Calu3 (cell line): ENCODE measurements around the gene TANC1. TPM values are rescaled to one million over a fixed set of nuclear protein-coding genes. Genes with fewer than 3 reads are reported as not detected.

ENCODE experiments used
- BruUV-seq: library from RNA; stranded (reverse); fragments of 400-500 nt; replicated peaks from 2 replicates; lab custom pipeline; 2021; lab: Mats Ljungman, UMichigan
- CTCF ChIA-PET: fragments of 300-600 bp; sonication (Branson Sonifier 250); formaldehyde crosslinking; loops from one replicate; lab custom pipeline; 2022; ENCODE audit warnings: antibody characterized with exemption; lab: Charles Lee
- DNase-seq: peaks from one replicate; pipeline ENCODE4 v3.0.0; 2022
- H3K27ac Mint-ChIP-seq: one replicate; pipeline ENCODE4 v1.8.0; 2022; ENCODE audit warnings: mixed read lengths; ENCODE audit not compliant: unreplicated experiment
- H3K27me3 Mint-ChIP-seq: one replicate; pipeline ENCODE4 v1.8.0; 2022; ENCODE audit warnings: mixed read lengths; ENCODE audit not compliant: unreplicated experiment
- H3K36me3 Mint-ChIP-seq: one replicate; pipeline ENCODE4 v1.8.0; 2022; ENCODE audit warnings: mild to moderate bottlenecking, moderate library complexity, mixed read lengths; ENCODE audit not compliant: insufficient read depth, unreplicated experiment
- H3K4me1 Mint-ChIP-seq: one replicate; pipeline ENCODE4 v1.8.0; 2022; ENCODE audit warnings: mild to moderate bottlenecking, low read depth, mixed read lengths; ENCODE audit not compliant: unreplicated experiment
- H3K4me3 Mint-ChIP-seq: one replicate; pipeline ENCODE4 v1.8.0; 2022; ENCODE audit warnings: mild to moderate bottlenecking, low read depth, moderate library complexity, mixed read lengths; ENCODE audit not compliant: unreplicated experiment
- H3K9me3 Mint-ChIP-seq: one replicate; pipeline ENCODE4 v1.8.0; 2022; ENCODE audit warnings: low read depth, mixed read lengths; ENCODE audit not compliant: unreplicated experiment
- intact Hi-C: fragments of 100-400 bp; cut with micrococcal nuclease; formaldehyde crosslinking; loops from one replicate; pipeline ENCODE4 v1.10.0; 2022; ENCODE audit not compliant: unreplicated experiment
- total RNA-seq: library from RNA; stranded (reverse); gene quantifications from 2 replicates; pipeline ENCODE4 v1.2.3, GENCODE V29; 2022
- TF ChIP-seq, protein P1 (sequence below): fragments of 200-600 bp; IDR thresholded peaks from one replicate; pipeline ENCODE4 v1.8.0; 2022; ENCODE audit warnings: antibody characterized with exemption; ENCODE audit not compliant: unreplicated experiment

The TANC1 gene
- total RNA-seq, 1 experiment from 2014 or later = 41.2 TPM

DNA sequence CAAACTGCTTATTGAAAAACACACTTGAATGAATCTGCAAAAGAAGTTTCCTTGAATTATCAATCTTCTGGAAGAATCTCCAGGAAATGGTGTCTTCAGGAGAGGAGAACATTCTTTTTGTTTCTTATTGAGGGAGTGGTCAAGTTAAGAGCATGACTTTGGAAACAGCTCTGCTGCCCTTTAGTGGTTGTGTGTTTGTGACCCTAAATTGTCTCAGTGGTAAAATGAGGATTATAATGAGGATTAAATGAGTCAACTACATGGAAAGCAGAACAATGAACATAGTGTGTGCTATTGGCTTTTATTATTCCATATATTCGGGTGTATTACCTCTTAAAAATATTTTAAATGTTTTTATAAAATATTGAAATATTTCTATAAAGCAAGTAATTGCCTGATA is 44.8 kb upstream of the TANC1 start:
- H3K4me3 Mint-ChIP-seq = no peak overlapping the region
- H3K4me1 Mint-ChIP-seq = peaks cover 62% of the 10 kb centered on the region
- CTCF ChIA-PET = interaction anchor here (0.9 kb wide), 1 partner anchor 195 kb away, joined by 3 read pairs; no protein-coding TSS in a partner anchor
- H3K27ac Mint-ChIP-seq = no peak overlapping the region
- H3K36me3 Mint-ChIP-seq = no peaks in the 10 kb centered on the region
- DNase-seq = no peak
- H3K27me3 Mint-ChIP-seq = no peaks in the 10 kb centered on the region
- H3K9me3 Mint-ChIP-seq = peaks cover under 1% of the 10 kb centered on the region
- intact Hi-C loops = no loop called here
- BruUV-seq = no TSS peak
- TF ChIP-seq, protein P1, sequence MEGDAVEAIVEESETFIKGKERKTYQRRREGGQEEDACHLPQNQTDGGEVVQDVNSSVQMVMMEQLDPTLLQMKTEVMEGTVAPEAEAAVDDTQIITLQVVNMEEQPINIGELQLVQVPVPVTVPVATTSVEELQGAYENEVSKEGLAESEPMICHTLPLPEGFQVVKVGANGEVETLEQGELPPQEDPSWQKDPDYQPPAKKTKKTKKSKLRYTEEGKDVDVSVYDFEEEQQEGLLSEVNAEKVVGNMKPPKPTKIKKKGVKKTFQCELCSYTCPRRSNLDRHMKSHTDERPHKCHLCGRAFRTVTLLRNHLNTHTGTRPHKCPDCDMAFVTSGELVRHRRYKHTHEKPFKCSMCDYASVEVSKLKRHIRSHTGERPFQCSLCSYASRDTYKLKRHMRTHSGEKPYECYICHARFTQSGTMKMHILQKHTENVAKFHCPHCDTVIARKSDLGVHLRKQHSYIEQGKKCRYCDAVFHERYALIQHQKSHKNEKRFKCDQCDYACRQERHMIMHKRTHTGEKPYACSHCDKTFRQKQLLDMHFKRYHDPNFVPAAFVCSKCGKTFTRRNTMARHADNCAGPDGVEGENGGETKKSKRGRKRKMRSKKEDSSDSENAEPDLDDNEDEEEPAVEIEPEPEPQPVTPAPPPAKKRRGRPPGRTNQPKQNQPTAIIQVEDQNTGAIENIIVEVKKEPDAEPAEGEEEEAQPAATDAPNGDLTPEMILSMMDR = no peak

DNA sequence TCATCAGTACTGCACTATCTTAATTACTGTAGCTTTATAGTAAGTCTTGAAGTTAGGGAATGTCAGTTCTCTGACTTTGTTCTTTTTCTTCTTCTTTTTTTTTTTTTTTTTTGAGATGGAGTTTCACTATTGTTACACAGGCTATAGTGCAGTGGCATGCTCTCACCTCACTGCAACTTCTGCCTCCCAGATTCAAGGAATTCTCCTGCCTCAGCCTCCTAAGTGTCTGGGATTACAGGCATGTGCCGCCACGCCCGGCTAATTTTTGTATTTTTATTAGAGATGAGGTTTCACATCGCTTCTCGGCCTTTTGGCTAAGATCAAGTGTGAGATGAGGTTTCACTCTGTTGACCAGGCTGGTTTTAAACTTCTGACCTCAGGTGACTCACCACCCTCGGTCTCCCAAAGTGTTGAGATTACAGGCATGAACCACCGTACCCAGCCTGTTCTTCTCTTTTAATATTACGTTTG is 41.9 kb upstream of the TANC1 start:
- CTCF ChIA-PET = interaction anchor here (0.9 kb wide), 1 partner anchor 1276 kb away, joined by 4 read pairs; no protein-coding TSS in a partner anchor
- peak; percentile 67 for DNase-seq
- H3K9me3 Mint-ChIP-seq = peaks cover 8% of the 10 kb centered on the region
- peak overlapping the region; percentile 77 for H3K27ac Mint-ChIP-seq
- TF ChIP-seq, protein P1 = no peak
- H3K4me3 Mint-ChIP-seq = peak overlapping the region; percentile 51
- no TSS peak for BruUV-seq
- no peaks in the 10 kb centered on the region for H3K36me3 Mint-ChIP-seq
- no peaks in the 10 kb centered on the region for H3K27me3 Mint-ChIP-seq
- peaks cover 83% of the 10 kb centered on the region for H3K4me1 Mint-ChIP-seq
- intact Hi-C loops = no loop called here

DNA sequence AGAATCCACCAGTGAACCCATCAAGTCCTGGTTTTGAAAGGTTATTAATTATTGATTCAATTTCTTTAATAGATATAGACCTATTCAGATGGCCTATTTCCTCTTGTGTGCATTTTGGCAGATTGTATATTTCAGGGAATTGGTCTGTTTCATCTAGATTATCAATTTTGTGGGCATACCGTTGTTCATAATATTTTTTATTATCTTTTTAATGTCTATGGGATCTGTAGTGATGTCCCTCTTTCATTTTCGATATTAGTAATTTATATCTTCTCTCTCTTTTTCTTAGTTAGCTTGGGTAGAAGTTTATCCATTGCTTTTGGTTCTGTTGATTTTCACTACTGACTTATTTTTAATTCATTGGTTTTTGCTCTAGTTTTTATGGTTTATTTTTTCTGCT is 39.9 kb upstream of the TANC1 start:
- TF ChIP-seq, protein P1 = no peak
- Mint-ChIP-seq H3K4me3 (no peak overlapping the region), H3K27ac (peak overlapping the region; percentile 66), H3K36me3 (no peaks in the 10 kb centered on the region), H3K9me3 (peaks cover 8% of the 10 kb centered on the region), H3K27me3 (no peaks in the 10 kb centered on the region), H3K4me1 (peaks cover 74% of the 10 kb centered on the region)
- no TSS peak for BruUV-seq
- DNase-seq = no peak
- intact Hi-C loops = loop anchor here (2.0 kb wide), 2 partner anchors 20 to 42 kb away; no protein-coding TSS in a partner anchor
- CTCF ChIA-PET = interaction anchor here (0.6 kb wide), 1 partner anchor 10 kb away, joined by 3 read pairs; no protein-coding TSS in a partner anchor

DNA sequence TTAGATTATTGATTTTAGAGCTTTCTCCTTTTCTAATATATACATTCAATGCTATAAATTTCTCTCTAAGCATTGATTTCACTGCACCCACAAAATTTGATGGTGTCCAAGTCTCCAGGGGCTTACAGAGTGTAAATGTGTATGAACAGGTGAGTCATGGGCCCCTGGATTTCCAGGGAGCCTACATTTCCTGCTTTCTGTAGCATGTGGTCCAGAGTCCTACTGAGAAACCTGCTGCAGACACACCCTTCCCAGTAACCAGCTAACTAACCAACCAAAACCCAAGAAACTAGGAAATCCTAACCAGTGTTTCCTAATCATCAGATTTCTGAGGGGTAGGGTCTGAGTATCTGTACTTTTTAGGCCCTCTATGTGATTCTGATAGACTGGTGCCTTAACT is 39.5 kb upstream of the TANC1 start:
- no peaks in the 10 kb centered on the region for H3K27me3 Mint-ChIP-seq
- CTCF ChIA-PET = interaction anchor here (0.6 kb wide), 1 partner anchor 10 kb away, joined by 3 read pairs; no protein-coding TSS in a partner anchor
- BruUV-seq = no TSS peak
- TF ChIP-seq, protein P1 = no peak
- no peak overlapping the region for H3K4me3 Mint-ChIP-seq
- peak; percentile 44 for DNase-seq
- intact Hi-C loops = loop anchor here (2.0 kb wide), 2 partner anchors 20 to 42 kb away; no protein-coding TSS in a partner anchor
- peaks cover 8% of the 10 kb centered on the region for H3K9me3 Mint-ChIP-seq
- H3K4me1 Mint-ChIP-seq = peaks cover 70% of the 10 kb centered on the region
- no peaks in the 10 kb centered on the region for H3K36me3 Mint-ChIP-seq
- H3K27ac Mint-ChIP-seq = peak overlapping the region; percentile 66
